Dendritic cell treated with granulocyte-macrophage colony-stimulating factor and Interleukin-4, amounts not matched to agents 40 ng/mL and 50 ng/mL, for 4 days (primary cell): ENCODE results near the gene MAP1LC3B2.

Experiments used
- H3K27ac Mint-ChIP-seq: one replicate; pipeline ENCODE4 v1.8.0; 2022; ENCODE audit warnings: mild to moderate bottlenecking, mixed read lengths
- H3K27me3 Mint-ChIP-seq: one replicate; pipeline ENCODE4 v1.8.0; 2022; ENCODE audit warnings: mild to moderate bottlenecking, mixed read lengths
- H3K36me3 Mint-ChIP-seq: one replicate; pipeline ENCODE4 v1.8.0; 2022; ENCODE audit warnings: low read depth, mixed read lengths
- H3K4me1 Mint-ChIP-seq: one replicate; pipeline ENCODE4 v1.8.0; 2022; ENCODE audit warnings: low read depth, mixed read lengths
- H3K4me3 Mint-ChIP-seq: one replicate; pipeline ENCODE4 v1.8.0; 2022; ENCODE audit warnings: mild to moderate bottlenecking, moderate library complexity, mixed read lengths
- H3K9me3 Mint-ChIP-seq: one replicate; pipeline ENCODE4 v1.8.0; 2022; ENCODE audit warnings: mixed read lengths
- intact Hi-C: fragments of 100-400 bp; cut with micrococcal nuclease; formaldehyde crosslinking; loops from one replicate; pipeline ENCODE4 v1.15.0; 2022

Gene MAP1LC3B2

DNA sequence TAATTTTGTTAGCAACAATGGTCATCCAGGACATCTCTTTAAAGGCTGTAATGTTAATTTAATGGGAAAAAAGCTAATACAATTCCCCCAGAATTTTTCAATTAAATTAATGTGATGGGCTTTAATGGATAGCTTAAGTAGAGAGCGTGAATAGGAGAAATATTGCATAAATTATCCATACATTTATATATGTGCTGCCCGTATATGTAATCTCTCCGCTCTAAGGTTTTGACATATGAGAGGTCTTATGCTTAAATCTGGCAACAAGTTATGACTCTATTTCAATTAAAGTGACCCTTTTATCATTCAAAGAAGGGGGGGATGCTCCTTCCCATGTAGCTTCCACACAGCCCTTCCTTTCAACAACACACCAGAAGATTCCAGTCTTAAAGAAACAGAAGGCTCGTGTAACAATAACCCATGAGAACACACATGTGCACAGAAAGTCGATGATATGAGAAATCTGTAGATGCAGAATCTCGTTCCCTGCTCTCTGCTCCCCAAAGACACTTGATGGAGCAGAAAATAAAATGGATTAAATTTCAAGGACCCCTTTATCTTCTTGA, 24.0 kb downstream of the MAP1LC3B2 start:
- no peaks in the 10 kb centered on the region for H3K36me3 Mint-ChIP-seq
- peaks cover 17% of the 10 kb centered on the region for H3K9me3 Mint-ChIP-seq
- H3K27me3 Mint-ChIP-seq = peaks cover 6% of the 10 kb centered on the region
- intact Hi-C loops = no loop called here
- peak overlapping the region; percentile 25 for H3K27ac Mint-ChIP-seq
- H3K4me1 Mint-ChIP-seq = peaks cover 13% of the 10 kb centered on the region
- H3K4me3 Mint-ChIP-seq = no peak overlapping the region

DNA sequence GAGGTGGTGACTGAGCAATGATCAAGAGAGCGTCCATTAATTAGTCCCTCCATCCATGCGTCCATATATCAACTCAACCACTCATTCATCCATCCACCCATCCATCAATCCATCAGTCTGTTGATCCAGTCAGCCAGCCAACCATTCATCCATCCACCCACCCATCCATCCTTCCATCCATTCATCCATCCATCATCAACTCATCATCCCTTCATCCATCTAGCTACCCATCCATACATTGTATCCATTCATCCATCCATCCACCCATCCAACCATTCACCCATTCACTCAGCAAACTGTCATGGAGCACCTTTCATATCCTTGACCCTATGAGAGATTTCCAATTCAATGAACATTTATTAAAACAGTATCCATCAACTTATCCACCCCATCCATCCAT, 28.1 kb downstream of the MAP1LC3B2 start:
- intact Hi-C loops = no loop called here
- no peak overlapping the region for H3K27ac Mint-ChIP-seq
- H3K4me3 Mint-ChIP-seq = no peak overlapping the region
- H3K9me3 Mint-ChIP-seq = peaks cover 17% of the 10 kb centered on the region
- no peaks in the 10 kb centered on the region for H3K36me3 Mint-ChIP-seq
- H3K4me1 Mint-ChIP-seq = peaks cover 9% of the 10 kb centered on the region
- no peaks in the 10 kb centered on the region for H3K27me3 Mint-ChIP-seq

DNA sequence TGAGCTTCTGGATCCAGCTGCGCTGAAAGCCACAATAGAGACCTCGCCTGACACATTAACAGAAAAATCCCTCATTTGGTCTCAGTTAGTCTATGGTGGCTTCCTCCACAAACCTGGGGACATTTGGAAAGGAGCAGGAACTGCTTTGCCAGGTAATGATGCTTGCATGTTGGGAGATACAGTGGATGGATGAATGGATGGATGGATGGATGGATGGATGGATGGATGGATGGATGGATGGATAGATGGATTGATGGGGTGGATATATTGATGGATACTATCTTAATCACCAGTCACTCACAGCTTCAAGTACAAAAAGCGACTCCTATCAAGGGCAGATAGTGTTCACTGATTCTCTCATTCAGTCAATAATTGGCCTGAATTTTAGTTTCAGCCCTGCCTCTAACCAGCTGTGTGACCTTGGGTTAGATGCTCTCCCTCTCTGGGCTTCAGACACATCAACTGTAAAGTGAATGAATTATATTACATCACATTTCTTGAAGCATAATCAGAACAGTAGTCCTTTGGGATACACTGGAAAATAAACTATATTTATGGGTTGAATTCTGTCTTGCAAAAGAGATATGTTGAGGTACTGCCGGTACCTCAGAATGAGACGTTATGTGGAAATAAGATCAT, 29.3 kb downstream of the MAP1LC3B2 start:
- peaks cover 17% of the 10 kb centered on the region for H3K9me3 Mint-ChIP-seq
- H3K27ac Mint-ChIP-seq = no peak overlapping the region
- intact Hi-C loops = no loop called here
- H3K4me3 Mint-ChIP-seq = no peak overlapping the region
- peaks cover 16% of the 10 kb centered on the region for H3K4me1 Mint-ChIP-seq
- peaks cover 6% of the 10 kb centered on the region for H3K27me3 Mint-ChIP-seq
- H3K36me3 Mint-ChIP-seq = no peaks in the 10 kb centered on the region

DNA sequence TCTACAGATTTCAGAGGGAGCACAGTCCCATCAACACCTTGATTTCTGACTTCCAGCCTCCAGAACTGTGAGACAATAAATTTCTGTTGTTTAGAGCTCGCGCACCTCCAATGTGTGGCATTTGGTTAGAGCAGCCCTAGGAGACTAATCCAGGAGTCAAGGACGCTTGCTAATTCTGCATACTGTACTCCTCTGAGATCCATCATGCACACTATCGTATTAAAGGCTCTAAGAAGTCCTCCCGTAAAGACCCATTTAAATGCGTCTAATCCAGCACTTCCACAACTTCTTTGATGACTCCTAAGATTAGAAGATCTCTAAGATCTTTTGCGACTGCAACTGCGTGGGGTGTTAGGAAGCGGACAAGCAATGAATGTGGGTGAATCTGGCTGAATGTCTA, 30.4 kb downstream of the MAP1LC3B2 start:
- H3K9me3 Mint-ChIP-seq = peaks cover 13% of the 10 kb centered on the region
- no peak overlapping the region for H3K27ac Mint-ChIP-seq
- H3K27me3 Mint-ChIP-seq = peaks cover 6% of the 10 kb centered on the region
- intact Hi-C loops = no loop called here
- H3K4me1 Mint-ChIP-seq = peaks cover 24% of the 10 kb centered on the region
- no peak overlapping the region for H3K4me3 Mint-ChIP-seq
- no peaks in the 10 kb centered on the region for H3K36me3 Mint-ChIP-seq

DNA sequence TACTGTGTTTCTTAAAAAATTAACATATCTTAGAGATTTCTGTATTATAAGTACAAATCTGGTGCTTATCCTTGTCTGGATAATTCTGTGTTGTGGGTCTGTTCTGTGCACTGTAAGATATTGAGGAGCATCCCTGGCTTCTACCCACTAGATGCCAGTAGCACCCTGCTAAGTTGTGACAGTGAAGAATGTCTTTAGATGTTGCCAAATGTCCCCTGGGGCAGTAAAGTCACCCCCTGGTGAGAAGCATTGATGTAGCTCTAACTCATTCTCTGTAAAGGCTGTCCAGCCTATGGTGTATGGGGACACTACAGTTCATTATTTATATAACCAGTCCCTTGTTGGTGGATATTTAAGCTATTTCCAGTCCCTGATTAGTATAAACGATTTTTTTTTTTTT, 31.4 kb downstream of the MAP1LC3B2 start:
- H3K4me1 Mint-ChIP-seq = peaks cover 28% of the 10 kb centered on the region
- intact Hi-C loops = loop anchor here (5.0 kb wide), 1 partner anchor 38 kb away; no protein-coding TSS in a partner anchor
- no peak overlapping the region for H3K27ac Mint-ChIP-seq
- H3K4me3 Mint-ChIP-seq = no peak overlapping the region
- peaks cover 6% of the 10 kb centered on the region for H3K27me3 Mint-ChIP-seq
- peaks cover 9% of the 10 kb centered on the region for H3K9me3 Mint-ChIP-seq
- no peaks in the 10 kb centered on the region for H3K36me3 Mint-ChIP-seq

DNA sequence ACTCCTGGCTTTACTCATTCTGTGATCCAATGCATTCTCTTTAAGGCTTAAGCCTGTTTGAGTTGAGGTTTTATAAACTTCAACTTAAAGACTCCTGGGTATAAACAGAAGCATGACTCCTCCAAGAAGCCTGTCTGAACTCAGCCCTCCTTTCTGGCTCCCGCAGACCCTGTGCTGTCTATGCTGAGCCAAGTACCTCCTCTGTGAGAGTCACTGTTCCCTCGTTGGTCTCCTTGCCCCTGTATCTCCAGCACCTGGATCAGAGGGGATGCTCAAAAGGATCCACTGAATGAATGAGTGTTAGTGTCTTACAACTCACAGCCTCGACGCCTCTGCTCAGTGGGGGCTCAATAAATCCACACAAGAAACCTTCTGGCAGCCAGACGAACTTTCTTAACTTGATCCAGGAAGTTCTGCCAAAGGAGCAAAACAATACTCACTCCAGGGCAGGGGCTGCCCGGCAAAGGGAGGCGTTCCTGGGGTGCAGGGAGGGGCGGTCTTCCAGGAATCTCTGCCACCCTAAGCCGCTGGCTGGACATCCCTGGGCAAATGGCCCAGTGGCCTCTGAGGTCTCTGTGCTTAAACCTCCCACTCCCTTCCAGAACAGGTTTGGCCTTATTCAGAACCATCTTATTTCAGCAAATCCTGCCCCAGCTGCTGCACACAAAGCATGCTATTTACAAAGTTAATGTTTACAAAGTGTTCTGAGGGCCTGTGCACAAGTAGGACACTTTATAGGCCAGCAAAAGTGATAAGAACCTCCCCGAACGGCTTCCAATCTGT, 32.9 kb downstream of the MAP1LC3B2 start:
- intact Hi-C loops = loop anchor here (5.0 kb wide), 1 partner anchor 40 kb away; no protein-coding TSS in a partner anchor
- Mint-ChIP-seq H3K4me3 (peak overlapping the region; percentile 5), H3K27me3 (peaks cover 6% of the 10 kb centered on the region), H3K36me3 (no peaks in the 10 kb centered on the region), H3K9me3 (peaks cover 7% of the 10 kb centered on the region), H3K27ac (peak overlapping the region; percentile 70), H3K4me1 (peaks cover 28% of the 10 kb centered on the region)

DNA sequence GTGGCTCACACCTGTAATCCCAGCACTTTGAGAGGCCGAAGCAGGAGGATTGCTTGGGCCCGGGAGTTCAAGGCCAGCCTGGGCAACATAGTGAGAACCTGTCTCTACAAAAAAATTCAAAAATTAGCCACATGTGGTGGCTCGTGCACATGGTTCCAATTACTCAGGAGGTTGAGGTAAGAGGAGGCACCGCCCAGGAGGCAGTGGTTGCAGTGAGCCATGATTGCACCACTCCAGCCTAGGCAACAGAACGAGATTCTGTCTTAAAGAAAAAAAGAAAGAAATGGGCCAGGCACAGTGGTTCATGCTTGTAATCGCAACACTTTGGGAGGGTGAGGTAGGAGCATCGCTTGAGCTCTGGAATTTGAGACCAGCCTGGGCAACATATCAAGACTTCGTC, 33.5 kb downstream of the MAP1LC3B2 start:
- intact Hi-C loops = loop anchor here (5.0 kb wide), 1 partner anchor 40 kb away; no protein-coding TSS in a partner anchor

DNA sequence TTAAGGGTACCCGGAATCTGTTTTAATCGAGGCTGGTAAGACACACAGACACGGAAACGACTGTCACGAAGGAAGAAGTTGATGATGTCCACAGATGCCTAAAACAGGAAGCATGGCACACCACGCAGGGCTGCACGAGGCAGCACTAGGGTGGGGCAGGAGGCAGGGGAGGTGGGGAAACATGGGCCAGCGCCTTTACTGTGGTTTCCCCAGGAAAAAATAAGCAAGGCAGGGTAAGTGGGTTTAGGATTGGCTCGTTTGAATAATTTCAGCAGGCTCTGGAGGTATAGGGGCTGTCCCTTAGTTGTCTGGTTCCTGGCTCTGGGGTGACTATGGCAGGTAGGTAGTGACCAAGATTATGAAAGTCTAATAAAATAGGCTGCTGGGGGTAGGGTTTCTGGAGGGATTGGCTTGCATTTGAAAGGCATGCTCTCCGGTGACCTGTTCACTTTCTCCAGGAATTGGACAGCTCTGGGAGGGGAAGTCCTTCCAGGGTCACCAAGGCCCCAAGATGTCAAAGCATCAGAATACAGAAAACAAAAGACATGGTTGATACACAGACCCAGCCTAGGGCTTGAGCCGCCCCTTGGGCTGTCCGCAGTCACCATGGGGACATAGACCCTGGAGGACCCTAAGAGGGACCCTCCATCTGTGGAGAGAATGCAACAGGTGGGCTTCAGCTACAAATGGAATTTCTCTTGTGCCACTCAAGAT, 35.3 kb downstream of the MAP1LC3B2 start:
- Mint-ChIP-seq H3K9me3 (no peaks in the 10 kb centered on the region), H3K27ac (peak overlapping the region; percentile 83), H3K27me3 (peaks cover 9% of the 10 kb centered on the region), H3K36me3 (no peaks in the 10 kb centered on the region), H3K4me1 (peaks cover 47% of the 10 kb centered on the region), H3K4me3 (no peak overlapping the region)
- intact Hi-C loops = loop anchor here (5.0 kb wide), 1 partner anchor 42 kb away; no protein-coding TSS in a partner anchor

More for the DNA sequence above, 33.5 kb downstream of the MAP1LC3B2 start:
- peaks cover 6% of the 10 kb centered on the region for H3K27me3 Mint-ChIP-seq
- no peaks in the 10 kb centered on the region for H3K36me3 Mint-ChIP-seq
- H3K27ac Mint-ChIP-seq = peak overlapping the region; percentile 70
- peaks cover 29% of the 10 kb centered on the region for H3K4me1 Mint-ChIP-seq
- no peak overlapping the region for H3K4me3 Mint-ChIP-seq
- peaks cover under 1% of the 10 kb centered on the region for H3K9me3 Mint-ChIP-seq

DNA sequence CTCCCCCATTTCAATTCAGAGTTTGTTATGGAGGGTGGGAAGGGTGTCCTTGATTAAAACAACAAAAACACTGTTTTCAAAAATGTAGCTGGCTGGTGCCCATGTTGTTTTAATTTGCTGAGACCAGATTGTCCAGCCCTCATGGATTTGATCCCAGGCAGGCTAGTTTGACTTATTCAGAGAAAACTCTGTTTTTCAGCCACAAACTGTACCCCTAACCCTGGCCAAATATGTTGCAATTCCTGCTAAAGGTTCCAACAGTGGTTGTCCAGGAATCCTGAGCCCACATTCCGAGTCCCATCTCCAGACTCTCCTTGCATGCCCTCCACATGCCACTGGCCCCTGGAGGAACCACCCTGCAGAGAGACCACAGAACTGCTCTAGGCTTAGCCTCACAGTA, 36.0 kb downstream of the MAP1LC3B2 start:
- intact Hi-C loops = no loop called here
- H3K27ac Mint-ChIP-seq = peak overlapping the region; percentile 83
- peaks cover 9% of the 10 kb centered on the region for H3K27me3 Mint-ChIP-seq
- no peak overlapping the region for H3K4me3 Mint-ChIP-seq
- H3K4me1 Mint-ChIP-seq = peaks cover 47% of the 10 kb centered on the region
- no peaks in the 10 kb centered on the region for H3K36me3 Mint-ChIP-seq
- H3K9me3 Mint-ChIP-seq = no peaks in the 10 kb centered on the region

DNA sequence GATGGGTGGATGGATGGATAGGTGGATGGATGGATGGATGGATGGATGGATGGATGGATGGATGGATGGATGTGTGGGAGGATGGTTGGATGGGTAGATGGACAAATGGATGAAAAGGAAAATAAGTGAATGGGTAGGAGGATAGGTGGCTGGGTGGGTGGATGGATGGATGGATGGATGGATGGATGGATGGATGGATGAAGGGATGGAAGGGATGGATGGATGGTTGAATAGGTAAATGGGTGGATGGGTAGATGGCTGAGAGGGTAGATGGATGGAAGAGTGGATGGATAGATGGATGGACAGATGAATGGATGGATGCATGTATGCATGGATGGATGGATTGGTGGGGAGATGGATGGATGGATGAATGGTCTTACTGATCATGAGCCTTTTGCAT, 36.5 kb downstream of the MAP1LC3B2 start:
- Mint-ChIP-seq H3K27me3 (peaks cover 12% of the 10 kb centered on the region), H3K4me1 (peaks cover 47% of the 10 kb centered on the region), H3K9me3 (no peaks in the 10 kb centered on the region), H3K36me3 (no peaks in the 10 kb centered on the region), H3K27ac (no peak overlapping the region), H3K4me3 (no peak overlapping the region)
- intact Hi-C loops = no loop called here

DNA sequence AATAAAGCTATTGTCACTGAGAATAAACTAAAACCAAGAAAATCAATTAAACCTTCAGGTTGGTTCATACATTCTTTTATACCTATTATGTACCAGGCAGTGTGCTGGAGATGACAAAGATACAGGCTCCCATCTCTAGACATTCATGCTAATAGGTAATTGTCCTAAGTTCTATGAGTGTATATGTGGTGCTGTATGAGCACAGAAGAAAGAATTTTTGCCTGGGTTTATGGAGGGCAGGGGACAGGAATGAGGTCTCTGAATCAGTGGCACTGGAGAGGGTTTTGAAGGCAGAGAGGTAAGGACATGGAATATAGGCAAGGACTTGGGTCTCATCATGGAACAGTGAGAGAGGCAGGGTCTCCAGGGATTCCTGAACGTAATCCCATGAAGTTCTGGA, 38.7 kb downstream of the MAP1LC3B2 start:
- Mint-ChIP-seq H3K4me1 (peaks cover 48% of the 10 kb centered on the region), H3K4me3 (no peak overlapping the region), H3K27ac (peak overlapping the region; percentile 91), H3K36me3 (no peaks in the 10 kb centered on the region), H3K9me3 (no peaks in the 10 kb centered on the region), H3K27me3 (peaks cover 7% of the 10 kb centered on the region)
- intact Hi-C loops = loop anchor here (2.0 kb wide), 1 partner anchor 321 kb away; the partner anchor contains the start of gene MED13L

DNA sequence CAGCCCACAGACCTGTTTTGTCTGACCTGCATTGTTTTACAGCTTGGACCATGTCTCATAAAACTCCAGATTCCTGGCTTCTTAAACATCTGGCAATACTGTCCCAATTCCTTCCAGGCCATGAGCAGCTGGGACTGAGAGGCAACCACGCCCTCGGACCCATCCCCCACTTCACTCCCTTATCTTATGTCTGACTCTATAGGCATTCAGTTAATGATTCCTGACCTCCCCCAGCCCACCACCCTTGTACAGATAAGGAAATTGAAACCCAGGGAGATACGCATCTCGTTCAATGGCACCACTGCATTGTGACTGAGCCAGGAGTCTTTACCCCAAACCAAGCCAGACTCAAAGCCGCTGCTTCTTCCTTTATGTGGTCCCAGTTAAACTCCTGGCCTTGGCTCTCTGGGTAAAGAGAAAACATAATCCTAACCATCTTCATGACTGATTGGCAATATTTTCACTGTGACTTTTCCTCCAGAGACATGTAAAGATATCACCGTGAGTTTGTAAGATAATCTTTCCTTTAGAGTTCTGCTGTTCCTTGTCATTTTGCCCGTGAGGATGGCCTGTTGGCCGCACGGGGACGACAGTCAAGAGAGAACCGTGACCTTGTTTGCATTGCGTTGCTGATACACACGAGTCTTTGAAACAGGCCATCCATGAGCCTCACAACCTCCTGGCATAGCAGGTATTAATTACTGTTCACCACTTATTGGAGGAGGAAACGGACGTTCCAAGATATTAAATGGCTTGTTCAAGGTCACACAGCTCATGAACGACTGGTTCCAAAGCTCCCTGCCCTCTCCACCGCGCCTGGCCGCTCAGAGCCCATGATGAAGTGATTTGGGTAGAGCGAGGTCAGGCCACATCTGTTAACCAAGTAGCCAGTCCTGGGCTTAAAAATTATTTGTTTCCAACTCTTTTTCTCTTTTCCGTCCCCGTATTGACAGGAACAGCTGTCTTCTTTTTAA, 39.4 kb downstream of the MAP1LC3B2 start:
- Mint-ChIP-seq H3K27ac (peak overlapping the region; percentile 91), H3K4me1 (peaks cover 47% of the 10 kb centered on the region), H3K9me3 (no peaks in the 10 kb centered on the region), H3K36me3 (no peaks in the 10 kb centered on the region), H3K27me3 (peaks cover 7% of the 10 kb centered on the region), H3K4me3 (peak overlapping the region; percentile 71)
- intact Hi-C loops = loop anchor here (2.0 kb wide), 1 partner anchor 322 kb away; the partner anchor contains the start of gene MED13L
